Activated T-cell treated with anti-CD3 and anti-CD28 coated beads, Interleukin-2, amount 50 U/mL, for 4 hours (primary cell): Measurements from ENCODE around the gene FKBP2. TPM values are rescaled to one million over a fixed set of nuclear protein-coding genes. Genes with fewer than 3 reads are reported as not detected.

ENCODE experiments used
- ATAC-seq, 2 donors: fragments of 200-7000 bp; cut with Tn5 transposase; one replicate each; pipeline ENCODE4 v1.10.0; 2021
- DNase-seq: peaks from one replicate; pipeline ENCODE4 v3.0.0-alpha.2; 2020
- H3K27me3 Mint-ChIP-seq: one replicate; pipeline ENCODE4 v1.8.0; 2021; ENCODE audit warnings: low read depth, mixed read lengths
- H3K36me3 Mint-ChIP-seq: one replicate; pipeline ENCODE4 v1.8.0; 2022; ENCODE audit warnings: mixed read lengths; ENCODE audit not compliant: insufficient read depth
- H3K4me1 Mint-ChIP-seq: one replicate; pipeline ENCODE4 v1.8.0; 2021; ENCODE audit warnings: low read depth, mixed read lengths
- H3K4me3 Mint-ChIP-seq: one replicate; pipeline ENCODE4 v1.8.0; 2021; ENCODE audit warnings: mild to moderate bottlenecking, moderate library complexity, mixed read lengths
- H3K9me3 Mint-ChIP-seq: one replicate; pipeline ENCODE4 v1.8.0; 2021; ENCODE audit warnings: mixed read lengths
- total RNA-seq, 3 donors: library from RNA; stranded (reverse); gene quantifications; one replicate each; pipeline ENCODE4 v1.2.1, GENCODE V29; 2021

FKBP2 gene
- total RNA-seq, 3 donors from 2014 or later, result 43.3 to 48.9 (median 44.4) TPM

DNA sequence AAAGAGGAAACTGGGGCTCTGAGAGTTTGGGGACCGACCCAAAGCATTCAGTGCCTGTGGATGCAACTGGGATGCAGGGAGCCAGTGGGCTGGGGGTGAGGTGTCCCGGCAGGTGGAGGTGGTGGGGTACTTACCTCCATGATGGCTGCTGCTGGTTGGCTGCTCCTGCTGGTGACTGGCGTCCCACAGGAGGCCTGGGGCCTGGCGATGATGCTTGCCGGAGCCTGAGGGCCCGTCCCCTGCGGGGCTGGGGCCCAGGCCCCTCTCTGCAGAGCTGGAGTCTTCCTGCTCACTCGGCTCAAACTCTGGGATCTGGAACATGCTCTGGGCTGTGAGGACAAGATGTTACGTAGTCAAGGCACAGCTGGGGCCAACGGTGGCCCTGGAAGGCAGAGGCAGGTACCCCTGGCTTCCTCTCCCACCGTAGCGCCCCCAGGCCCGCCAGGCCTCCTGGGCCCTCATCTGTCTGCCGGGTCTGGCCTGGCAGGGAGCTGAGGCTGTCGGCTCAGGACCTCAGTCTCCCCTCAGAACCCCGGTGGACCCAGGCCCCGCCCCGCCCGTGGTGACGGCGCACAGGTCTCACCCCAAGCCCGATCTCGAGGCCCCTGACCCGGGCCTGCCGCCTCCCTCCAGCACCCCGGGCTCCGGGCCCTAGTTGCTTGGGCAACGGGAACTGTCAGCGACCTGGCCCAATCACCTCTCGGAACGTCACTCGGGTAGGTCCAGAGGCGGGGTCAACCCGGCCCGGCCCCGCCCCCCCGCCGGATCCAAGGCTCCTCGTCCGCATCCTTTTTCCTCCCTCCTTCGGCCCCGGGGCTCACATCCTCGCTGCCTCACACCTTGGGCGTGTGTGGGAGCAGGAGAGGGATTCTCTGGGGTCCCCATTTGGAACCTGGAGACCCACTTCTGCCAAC is 43.4 kb downstream of the FKBP2 start, which contains the start of gene BAD:
Gene BAD (minus strand): TSS at position 618 of the 914 bp plus-strand sequence. CDS start 297 bp downstream, at position 321.
- peaks cover 6% of the 10 kb centered on the region for H3K36me3 Mint-ChIP-seq
- no peaks in the 10 kb centered on the region for H3K27me3 Mint-ChIP-seq
- H3K4me3 Mint-ChIP-seq, result peak within 1 kb of the TSS; percentile 85
- H3K9me3 Mint-ChIP-seq, result no peaks in the 10 kb centered on the region
- ATAC-seq (peak; percentile 86 to 87), DNase-seq (peak; percentile 87)
- peaks cover 14% of the 10 kb centered on the region for H3K4me1 Mint-ChIP-seq

DNA sequence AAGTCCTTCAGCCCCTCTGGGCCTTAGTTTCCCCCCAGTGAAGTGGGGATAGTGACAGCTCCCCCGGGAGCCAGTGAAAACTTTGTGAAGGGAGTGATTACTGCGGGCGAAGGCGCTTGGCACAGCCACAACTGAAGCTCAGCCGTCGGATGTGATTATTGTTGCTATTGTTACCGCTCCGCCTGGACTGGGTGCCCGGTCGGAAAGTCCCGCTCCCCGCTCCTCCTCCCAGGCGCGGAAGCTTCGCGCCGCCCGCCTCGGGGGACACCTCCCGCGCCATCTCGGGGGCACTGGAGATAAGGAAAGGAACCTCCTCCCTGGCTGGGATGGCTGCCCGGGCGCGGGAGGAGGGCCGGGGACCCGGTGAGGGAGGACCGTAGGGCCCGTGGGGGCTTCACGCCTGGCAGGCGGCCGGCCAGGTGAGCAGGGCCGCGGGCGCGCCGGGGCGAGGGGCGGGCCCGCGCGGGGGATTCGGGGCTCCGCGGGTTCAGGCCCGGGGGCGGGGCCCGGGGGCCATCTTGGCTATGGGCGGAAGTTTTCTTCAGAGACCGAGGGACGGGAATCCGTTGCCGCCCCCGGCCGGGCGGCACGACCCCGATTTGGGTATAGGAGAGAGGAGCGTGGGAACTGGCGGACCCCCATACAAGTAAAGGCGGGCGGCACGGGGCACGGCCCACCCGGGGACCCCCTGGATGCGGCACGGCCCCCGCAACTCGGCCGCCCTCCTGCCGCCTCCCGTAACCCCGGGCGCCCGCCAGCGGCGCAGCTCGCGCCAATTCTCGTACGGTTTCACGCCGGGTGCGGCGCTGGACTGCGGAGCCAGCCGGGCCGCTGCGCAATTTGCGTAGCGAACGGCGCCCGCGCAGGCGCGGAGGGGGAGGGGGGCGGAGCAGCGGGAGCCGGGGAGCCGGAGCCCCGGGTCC is 44.3 kb downstream of the FKBP2 start, which contains the start of gene GPR137:
Gene GPR137 (plus strand): TSS at position 887 of the 923 bp plus-strand sequence. CDS start 677 bp downstream, outside the sequence.
- ATAC-seq (peak; percentile 69 to 71), DNase-seq (peak; percentile 89)
- Mint-ChIP-seq H3K4me3 (peak within 1 kb of the TSS; percentile 85), H3K4me1 (peaks cover 14% of the 10 kb centered on the region), H3K36me3 (peaks cover 9% of the 10 kb centered on the region), H3K9me3 (no peaks in the 10 kb centered on the region), H3K27me3 (peaks cover under 1% of the 10 kb centered on the region)

GRCh38 chr11:64285885-64286800 is 45.2 kb downstream of the FKBP2 start:
- H3K27me3 Mint-ChIP-seq, result peaks cover 10% of the 10 kb centered on the region
- H3K4me1 Mint-ChIP-seq, result peaks cover 20% of the 10 kb centered on the region
- peak overlapping the region; percentile 78 for H3K4me3 Mint-ChIP-seq
- DNase-seq, result no peak
- ATAC-seq, result no peak
- peaks cover 8% of the 10 kb centered on the region for H3K36me3 Mint-ChIP-seq
- no peaks in the 10 kb centered on the region for H3K9me3 Mint-ChIP-seq

- peaks cover 3% of the 10 kb centered on the region for H3K36me3 Mint-ChIP-seq
- no peak for ATAC-seq
- peak overlapping the region; percentile 78 for H3K4me3 Mint-ChIP-seq
- DNase-seq, result no peak
- H3K9me3 Mint-ChIP-seq, result no peaks in the 10 kb centered on the region
- peaks cover 16% of the 10 kb centered on the region for H3K4me1 Mint-ChIP-seq
- H3K27me3 Mint-ChIP-seq, result peaks cover 10% of the 10 kb centered on the region
Measured at GRCh38 chr11:64286801-64287159, 45.9 kb downstream of the FKBP2 start.

GRCh38 chr11:64287676-64288352 is 46.9 kb downstream of the FKBP2 start:
- ATAC-seq, result no peak
- H3K4me1 Mint-ChIP-seq, result peaks cover 16% of the 10 kb centered on the region
- peaks cover 13% of the 10 kb centered on the region for H3K27me3 Mint-ChIP-seq

GRCh38 chr11:64288353-64288750 is 47.5 kb downstream of the FKBP2 start:
- H3K9me3 Mint-ChIP-seq, result no peaks in the 10 kb centered on the region
- H3K27me3 Mint-ChIP-seq, result peaks cover 18% of the 10 kb centered on the region
- no peak for ATAC-seq
- H3K4me1 Mint-ChIP-seq, result peaks cover 12% of the 10 kb centered on the region
- H3K4me3 Mint-ChIP-seq, result no peak overlapping the region
- no peak for DNase-seq
- H3K36me3 Mint-ChIP-seq, result peaks cover 3% of the 10 kb centered on the region

More at GRCh38 chr11:64287676-64288352, 46.9 kb downstream of the FKBP2 start:
- DNase-seq, result no peak
- Mint-ChIP-seq H3K36me3 (peaks cover 3% of the 10 kb centered on the region), H3K9me3 (no peaks in the 10 kb centered on the region), H3K4me3 (peak overlapping the region; percentile 13)

DNA sequence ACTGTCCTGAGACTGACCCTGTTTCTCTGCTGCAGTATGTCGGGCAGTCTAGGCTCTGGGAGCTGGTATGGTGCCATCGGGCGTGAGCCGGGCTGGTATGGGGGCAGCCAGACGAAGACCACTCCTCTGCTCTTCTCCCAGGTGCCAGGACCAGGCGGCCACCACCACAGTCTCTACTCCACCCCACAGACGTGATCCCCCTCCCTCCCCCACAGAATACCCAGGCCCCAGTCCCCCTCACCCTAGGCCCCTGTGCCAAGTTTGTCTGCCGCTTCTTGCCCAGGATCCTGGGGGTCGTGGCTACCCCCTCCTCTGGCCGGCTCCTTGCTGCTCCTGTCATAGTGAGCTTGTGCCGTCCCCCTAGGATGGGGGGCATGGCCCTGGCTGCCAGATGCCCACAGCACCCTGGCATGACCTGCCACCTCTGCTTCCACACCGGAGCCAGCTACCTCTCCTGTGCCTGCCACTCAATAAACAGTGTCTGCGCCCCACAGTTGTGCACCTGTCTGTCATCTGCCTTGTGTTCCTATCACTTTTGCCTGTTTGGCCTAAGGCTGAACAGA is 48.2 kb downstream of the FKBP2 start:
- peaks cover 11% of the 10 kb centered on the region for H3K4me1 Mint-ChIP-seq
- H3K9me3 Mint-ChIP-seq, result no peaks in the 10 kb centered on the region
- peaks cover 25% of the 10 kb centered on the region for H3K27me3 Mint-ChIP-seq
- ATAC-seq (no peak), DNase-seq (no peak)
- H3K36me3 Mint-ChIP-seq, result peaks cover 3% of the 10 kb centered on the region
- no peak overlapping the region for H3K4me3 Mint-ChIP-seq

DNA sequence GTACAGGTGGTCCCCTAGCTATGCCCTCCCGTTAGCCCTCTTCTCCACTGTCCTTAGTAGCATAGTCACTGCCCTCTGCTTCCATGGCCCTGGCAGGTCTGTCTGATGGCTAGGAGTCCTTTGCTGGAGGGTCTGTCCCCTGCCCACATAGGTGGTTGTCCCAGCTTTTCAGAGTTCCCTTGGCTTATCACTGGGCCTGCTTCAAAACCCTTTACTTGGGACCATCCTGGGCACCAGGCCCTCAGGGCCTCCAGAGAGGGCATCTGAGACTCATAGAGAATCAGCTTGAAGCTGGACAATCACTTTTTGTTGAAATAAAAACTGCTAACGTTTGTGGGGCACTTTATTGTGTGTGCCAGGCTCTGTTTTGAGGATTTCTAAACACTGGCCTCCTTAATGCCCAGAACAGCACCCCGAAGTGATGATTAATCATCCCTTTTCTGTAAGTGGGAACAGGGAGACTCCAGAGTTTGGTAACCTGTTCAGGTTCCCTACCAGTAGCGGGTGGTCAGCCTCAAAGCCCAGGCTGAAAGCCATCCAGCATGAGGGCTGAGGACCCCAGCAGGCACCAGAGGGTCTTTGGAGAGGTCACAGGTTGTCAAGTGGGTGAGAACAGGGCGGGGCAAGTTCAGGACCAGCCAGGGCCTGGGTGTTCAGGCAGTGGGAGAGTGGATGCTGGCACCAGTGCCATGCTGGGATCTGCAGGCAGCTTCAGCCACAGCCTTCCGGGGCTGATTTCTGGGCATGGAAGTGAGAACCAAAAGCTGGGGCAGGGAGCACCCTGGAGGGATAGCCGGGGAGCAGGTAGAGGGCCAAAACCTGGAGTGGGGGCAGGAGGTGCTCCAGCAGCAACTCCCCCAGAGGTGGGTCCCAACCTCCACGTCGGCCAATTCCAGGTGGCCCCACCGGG is 49.7 kb downstream of the FKBP2 start:
- DNase-seq, result no peak
- no peak for ATAC-seq
- peaks cover 38% of the 10 kb centered on the region for H3K27me3 Mint-ChIP-seq
- H3K9me3 Mint-ChIP-seq, result no peaks in the 10 kb centered on the region
- H3K4me3 Mint-ChIP-seq, result peak overlapping the region; percentile 61
- H3K4me1 Mint-ChIP-seq, result peaks cover 11% of the 10 kb centered on the region
- H3K36me3 Mint-ChIP-seq, result peaks cover 3% of the 10 kb centered on the region

DNA sequence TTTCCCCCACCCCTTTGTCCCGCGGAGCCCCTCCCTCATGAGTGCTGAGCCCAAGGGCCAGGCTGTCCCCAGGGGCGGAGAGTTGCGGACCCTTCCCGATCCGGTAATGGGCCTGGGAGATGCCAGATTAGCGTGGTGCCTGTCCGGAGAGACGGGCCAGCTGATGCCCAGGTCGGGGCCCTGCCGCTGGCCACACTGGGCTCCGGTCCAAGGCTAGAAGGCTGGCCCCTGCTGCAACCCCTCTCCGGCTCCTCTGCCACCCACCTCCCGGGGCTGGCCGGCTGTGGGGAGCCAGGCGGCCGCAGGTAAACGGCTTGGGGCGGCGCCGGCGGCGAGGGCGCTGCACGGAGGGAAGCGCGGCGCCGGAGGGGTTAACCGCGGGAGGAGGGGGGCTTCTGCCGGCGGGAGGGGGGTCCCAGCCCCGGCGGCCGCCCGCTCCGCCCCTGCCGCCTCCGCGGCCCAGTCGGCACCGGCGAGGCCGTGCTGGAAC is 50.4 kb downstream of the FKBP2 start, which contains the start of gene KCNK4:
Gene KCNK4 (plus strand): TSS at position 41 of the 490 bp plus-strand sequence. CDS start 1,717 bp downstream, outside the sequence.
- H3K27me3 Mint-ChIP-seq, result peaks cover 44% of the 10 kb centered on the region
- no peak for DNase-seq
- peak; percentile 12 to 13 for ATAC-seq

DNA sequence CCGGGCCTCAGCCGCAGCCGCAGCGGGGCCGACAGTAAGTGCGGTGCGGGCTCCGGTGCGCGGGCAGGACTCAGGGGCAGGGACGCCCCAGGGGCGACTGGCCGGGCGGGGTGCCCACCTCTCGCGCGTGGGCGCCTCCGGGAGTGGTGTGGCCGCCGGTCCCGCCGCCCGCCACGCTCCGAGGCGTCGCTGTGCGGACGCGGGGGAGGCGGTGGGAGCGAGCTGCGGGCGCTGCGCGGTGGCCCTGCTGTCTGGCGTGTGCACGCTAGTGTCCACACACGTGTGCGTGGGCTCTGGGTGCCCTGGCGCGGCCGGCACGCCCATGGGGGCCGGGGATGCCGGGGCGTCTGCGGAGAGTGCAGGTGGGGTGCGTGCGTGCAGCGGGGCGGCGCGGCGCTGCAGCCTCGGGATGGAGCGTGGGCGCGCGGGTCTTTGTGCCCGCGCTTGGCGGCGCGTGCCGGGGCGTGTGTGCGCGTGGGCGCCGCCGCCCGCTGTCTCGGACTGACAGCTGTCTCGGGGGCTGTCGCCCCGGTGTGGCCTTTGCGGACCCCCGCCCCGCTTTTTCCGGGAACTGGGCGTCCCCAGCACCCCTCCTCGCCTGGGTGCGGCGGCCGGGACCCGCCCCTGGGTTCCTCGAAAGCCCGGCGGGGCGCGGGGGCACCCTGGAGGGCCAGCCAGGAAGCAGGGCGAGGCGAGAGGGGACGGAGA is 51.0 kb downstream of the FKBP2 start:
- no peak overlapping the region for H3K4me3 Mint-ChIP-seq
- H3K4me1 Mint-ChIP-seq, result peaks cover 6% of the 10 kb centered on the region
- peaks cover 50% of the 10 kb centered on the region for H3K27me3 Mint-ChIP-seq
- no peaks in the 10 kb centered on the region for H3K9me3 Mint-ChIP-seq
- ATAC-seq (peak; percentile 54 to 68), DNase-seq (no peak)
- peaks cover 3% of the 10 kb centered on the region for H3K36me3 Mint-ChIP-seq

More for the DNA sequence above, 50.4 kb downstream of the FKBP2 start, which contains the start of gene KCNK4:
- Mint-ChIP-seq H3K36me3 (peaks cover 3% of the 10 kb centered on the region), H3K4me1 (peaks cover 10% of the 10 kb centered on the region), H3K9me3 (no peaks in the 10 kb centered on the region), H3K4me3 (peak within 1 kb of the TSS; percentile 61)
